Measurements from ENCODE around the gene PLD4. TPM values are rescaled to one million over a fixed set of nuclear protein-coding genes. Genes with fewer than 3 reads are reported as not detected.
"Not testable (repeated sequence)": the region's sequence is repeated elsewhere in the genome, so short reads cannot be mapped to it uniquely, and the experiment has no call there.

The PLD4 gene
- total and polyA plus RNA-seq, 5 donors = 0.05 to 0.88 (median 0.14) TPM

DNA sequence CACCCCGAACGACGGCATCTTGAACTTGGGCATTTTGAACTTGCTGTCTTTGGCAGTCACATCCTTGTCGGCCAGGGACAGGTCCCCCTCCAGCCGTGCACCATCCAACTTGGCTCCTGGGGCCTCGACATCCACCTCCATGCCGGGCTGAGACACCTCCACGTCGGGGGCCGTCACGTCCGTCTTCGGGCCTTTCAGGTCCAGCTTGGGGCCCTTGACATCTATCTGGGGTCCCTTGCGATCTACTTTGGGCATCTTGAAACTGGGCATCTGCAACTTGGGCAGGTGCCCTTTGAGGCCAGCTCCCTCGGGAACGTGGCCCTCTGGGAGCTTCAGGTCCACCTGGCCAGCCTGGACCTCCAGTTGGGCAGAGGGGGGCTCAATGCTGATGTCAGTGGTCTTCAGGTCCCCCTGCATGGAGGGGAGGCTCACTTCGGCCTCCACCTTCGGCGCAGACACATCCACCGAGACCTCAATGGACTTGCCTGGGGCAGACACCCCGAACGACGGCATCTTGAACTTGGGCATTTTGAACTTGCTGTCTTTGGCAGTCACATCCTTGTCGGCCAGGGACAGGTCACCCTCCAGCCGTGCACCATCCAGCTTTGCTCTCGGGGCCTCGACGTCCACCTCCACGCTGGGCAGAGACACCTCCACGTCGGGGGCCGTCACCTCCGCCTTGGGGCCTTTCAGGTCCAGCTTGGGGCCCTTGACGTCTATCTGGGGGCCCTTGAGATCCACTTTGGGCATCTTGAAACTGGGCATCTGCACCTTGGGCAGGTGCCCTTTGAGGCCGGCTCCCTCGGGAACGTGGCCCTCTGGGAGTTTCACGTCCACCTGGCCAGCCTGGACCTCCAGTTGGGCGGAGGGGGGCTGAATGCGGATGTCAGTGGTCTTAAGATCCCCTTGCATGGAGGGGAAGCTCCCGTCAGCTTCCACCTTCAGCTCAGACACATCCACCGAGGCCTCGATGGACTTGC, 21.6 kb downstream of the PLD4 start:
- 91% methylated on average over 39 of the region's 43 CpGs for WGBS
- H3K4me1 ChIP-seq (ENCODE audit: control insufficient read depth, insufficient read depth, low read length); H3K9me3 ChIP-seq (ENCODE audit: control insufficient read depth, low read length); H3K4me3 ChIP-seq (ENCODE audit: low read length); ATAC-seq; intact Hi-C loops (cut with DNase I); H3K27me3 ChIP-seq (ENCODE audit: control insufficient read depth, insufficient read depth); H3K27ac ChIP-seq (ENCODE audit: low read length): not testable (repeated sequence)
- peak in 2 of 3 donors; percentile 37 to 45 for DNase-seq

DNA sequence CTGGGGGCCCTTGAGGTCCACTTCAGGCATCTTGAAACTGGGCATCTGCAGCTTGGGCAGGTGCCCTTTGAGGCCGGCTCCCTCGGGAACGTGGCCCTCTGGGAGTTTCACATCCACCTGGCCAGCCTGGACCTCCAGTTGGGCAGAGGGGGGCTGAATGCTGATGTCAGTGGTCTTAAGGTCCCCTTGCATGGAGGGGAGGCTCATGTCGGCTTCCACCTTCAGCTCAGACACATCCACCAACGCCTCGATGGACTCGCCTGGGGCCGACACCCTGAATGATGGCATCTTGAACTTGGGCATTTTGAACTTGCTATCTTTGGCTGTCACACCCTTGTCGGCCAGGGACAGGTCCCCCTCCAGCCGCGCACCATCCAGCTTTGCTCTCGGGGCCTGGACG, 22.5 kb downstream of the PLD4 start:
- DNase-seq = peak in 1 of 3 donors; percentile 37
- H3K9me3 ChIP-seq (ENCODE audit: control insufficient read depth, low read length); H3K4me1 ChIP-seq (ENCODE audit: control insufficient read depth, insufficient read depth, low read length); H3K27ac ChIP-seq (ENCODE audit: low read length); H3K4me3 ChIP-seq (ENCODE audit: low read length); intact Hi-C loops (cut with DNase I); ATAC-seq; H3K27me3 ChIP-seq (ENCODE audit: control insufficient read depth, insufficient read depth): not testable (repeated sequence)
- 92% methylated on average over 13 of the region's 13 CpGs for WGBS

DNA sequence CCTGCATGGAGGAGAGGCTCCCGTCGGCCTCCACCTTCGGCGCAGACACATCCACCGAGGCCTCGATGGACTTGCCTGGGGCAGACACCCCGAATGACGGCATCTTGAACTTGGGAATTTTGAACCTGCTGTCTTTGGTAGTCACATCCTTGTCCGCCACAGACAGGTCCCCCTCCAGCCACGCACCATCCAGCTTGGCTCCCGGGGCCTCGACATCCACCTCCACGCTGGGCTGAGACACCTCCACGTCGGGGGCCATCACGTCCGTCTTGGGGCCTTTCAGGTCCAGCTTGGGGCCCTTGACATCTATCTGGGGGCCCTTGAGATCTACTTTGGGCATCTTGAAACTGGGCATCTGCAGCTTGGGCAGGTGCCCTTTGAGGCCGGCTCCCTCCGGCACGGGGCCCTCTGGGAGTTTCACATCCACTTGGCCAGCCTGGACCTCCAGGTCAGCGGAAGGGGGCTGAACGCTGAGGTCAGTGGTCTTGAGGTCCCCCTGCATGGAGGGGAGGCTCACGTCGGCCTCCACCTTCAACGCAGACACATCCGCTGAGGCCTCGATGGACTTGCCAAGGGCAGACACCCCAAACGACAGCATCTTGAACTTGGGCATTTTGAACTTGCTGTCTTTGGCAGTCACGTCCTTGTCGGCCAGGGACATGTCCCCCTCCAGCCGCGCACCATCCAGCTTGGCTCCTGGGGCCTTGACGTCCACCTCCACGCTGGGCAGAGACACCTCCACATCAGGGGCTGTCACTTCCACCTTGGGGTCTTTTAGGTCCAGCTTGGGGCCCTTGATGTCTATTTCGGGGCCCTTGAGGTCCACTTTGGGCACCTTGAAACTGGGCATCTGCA, 23.4 kb downstream of the PLD4 start:
- 93% methylated on average over 35 of the region's 35 CpGs for WGBS
- H3K27me3 ChIP-seq (ENCODE audit: control insufficient read depth, insufficient read depth); H3K9me3 ChIP-seq (ENCODE audit: control insufficient read depth, low read length); H3K27ac ChIP-seq (ENCODE audit: low read length); intact Hi-C loops (cut with DNase I); H3K4me1 ChIP-seq (ENCODE audit: control insufficient read depth, insufficient read depth, low read length); ATAC-seq; H3K4me3 ChIP-seq (ENCODE audit: low read length): not testable (repeated sequence)
- DNase-seq = peak in 2 of 3 donors; percentile 36 to 50

DNA sequence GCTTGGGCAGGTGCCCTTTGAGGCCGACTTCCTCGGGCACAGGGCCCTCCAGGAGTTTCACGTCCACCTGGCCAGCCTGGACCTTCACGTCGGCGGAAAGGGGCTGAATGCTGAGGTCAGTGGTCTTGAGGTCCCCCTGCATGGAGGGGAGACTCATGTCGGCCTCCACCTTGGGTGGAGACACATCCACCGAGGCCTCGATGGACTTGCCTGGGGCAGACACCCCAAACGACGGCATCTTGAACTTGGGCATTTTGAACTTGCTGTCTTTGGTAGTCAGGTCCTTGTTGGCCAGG, 24.0 kb downstream of the PLD4 start:
- H3K4me1 ChIP-seq (ENCODE audit: control insufficient read depth, insufficient read depth, low read length) = no peaks in the 10 kb centered on the region
- H3K27me3 ChIP-seq (ENCODE audit: control insufficient read depth, insufficient read depth) = no peaks in the 10 kb centered on the region
- intact Hi-C loops (cut with DNase I) = no loop called here
- no peak overlapping the region for H3K4me3 ChIP-seq (ENCODE audit: low read length)
- peak in 2 of 3 donors; percentile 34 to 48 for DNase-seq
- H3K27ac ChIP-seq (ENCODE audit: low read length) = no peak overlapping the region
- no peaks in the 10 kb centered on the region for H3K9me3 ChIP-seq (ENCODE audit: control insufficient read depth, low read length)
- 92% methylated on average over 6 of the region's 11 CpGs for WGBS
- ATAC-seq = no peak

DNA sequence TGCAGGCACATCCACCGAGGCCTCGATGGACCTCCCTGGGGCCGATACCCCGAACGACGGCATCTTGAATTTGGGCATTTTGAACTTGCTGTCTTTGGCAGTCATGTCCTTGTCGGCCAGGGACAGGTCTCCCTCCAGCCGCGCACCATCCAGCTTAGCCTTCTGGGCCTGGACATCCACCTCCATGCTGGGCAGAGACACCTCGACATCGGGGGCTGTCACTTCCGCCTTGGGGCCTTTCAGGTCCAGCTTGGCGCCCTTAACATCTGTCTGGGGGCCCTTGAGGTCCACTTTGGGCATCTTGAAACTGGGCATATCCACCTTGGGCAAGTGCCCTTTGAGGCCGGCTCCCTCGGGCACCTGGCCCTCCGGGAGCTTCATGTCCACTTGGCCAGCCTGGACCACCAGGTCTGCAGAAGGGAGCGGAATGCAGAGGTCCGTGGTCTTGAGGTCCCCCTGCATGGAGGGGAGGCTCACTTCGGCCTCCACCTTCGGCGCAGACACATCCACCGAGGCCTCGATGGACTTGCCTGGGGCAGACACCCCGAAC, 24.8 kb downstream of the PLD4 start:
- ATAC-seq; H3K27me3 ChIP-seq (ENCODE audit: control insufficient read depth, insufficient read depth); H3K9me3 ChIP-seq (ENCODE audit: control insufficient read depth, low read length); H3K4me3 ChIP-seq (ENCODE audit: low read length); H3K27ac ChIP-seq (ENCODE audit: low read length); intact Hi-C loops (cut with DNase I); H3K4me1 ChIP-seq (ENCODE audit: control insufficient read depth, insufficient read depth, low read length): not testable (repeated sequence)
- peak in 2 of 3 donors; percentile 27 to 38 for DNase-seq
- WGBS = 95% methylated on average over 24 of the region's 24 CpGs

DNA sequence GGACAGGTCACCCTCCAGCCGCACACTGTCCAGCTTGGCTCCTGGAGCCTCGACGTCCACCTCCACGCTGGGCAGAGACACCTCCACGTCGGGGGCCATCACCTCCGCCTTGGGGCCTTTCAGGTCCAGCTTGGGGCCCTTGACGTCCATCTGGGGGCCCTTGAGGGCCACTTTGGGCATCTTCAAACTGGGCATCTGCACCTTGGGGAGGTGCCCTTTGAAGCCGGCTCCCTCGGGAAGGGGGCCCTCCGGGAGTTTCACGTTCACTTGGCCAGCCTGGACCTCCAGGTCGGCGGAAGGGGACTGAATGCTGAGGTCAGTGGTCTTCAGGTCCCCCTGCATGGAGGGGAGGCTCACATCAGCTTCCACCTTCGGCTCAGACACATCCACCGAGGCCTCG, 25.3 kb downstream of the PLD4 start:
- H3K4me1 ChIP-seq (ENCODE audit: control insufficient read depth, insufficient read depth, low read length) = no peaks in the 10 kb centered on the region
- 88% methylated on average over 17 of the region's 17 CpGs for WGBS
- DNase-seq (peak in 2 of 3 donors; percentile 26 to 28), ATAC-seq (no peak)
- no peaks in the 10 kb centered on the region for H3K9me3 ChIP-seq (ENCODE audit: control insufficient read depth, low read length)
- H3K4me3 ChIP-seq (ENCODE audit: low read length) = no peak overlapping the region
- intact Hi-C loops (cut with DNase I) = no loop called here
- H3K27ac ChIP-seq (ENCODE audit: low read length) = no peak overlapping the region
- no peaks in the 10 kb centered on the region for H3K27me3 ChIP-seq (ENCODE audit: control insufficient read depth, insufficient read depth)

DNA sequence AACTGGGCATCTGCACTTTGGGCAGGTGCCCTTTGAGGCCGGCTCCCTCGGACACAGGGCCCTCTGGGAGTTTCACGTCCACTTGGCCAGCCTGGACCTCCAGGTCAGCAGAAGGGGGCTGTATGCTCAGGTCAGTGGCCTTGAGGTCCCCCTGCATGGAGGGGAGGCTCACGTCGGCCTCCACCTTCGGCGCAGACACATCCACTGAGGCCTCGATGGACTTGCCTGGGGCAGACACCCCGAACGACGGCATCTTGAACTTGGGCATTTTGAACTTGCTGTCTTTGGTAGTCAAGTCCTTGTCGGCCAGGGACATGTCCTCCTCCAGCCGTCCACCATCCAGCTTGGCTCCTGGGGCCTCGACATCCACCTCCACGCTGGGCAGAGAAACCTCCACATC, 26.0 kb downstream of the PLD4 start:
- peak in 1 of 3 donors; percentile 9 for DNase-seq
- 85% methylated on average over 11 of the region's 15 CpGs for WGBS
- intact Hi-C loops (cut with DNase I); H3K4me1 ChIP-seq (ENCODE audit: control insufficient read depth, insufficient read depth, low read length); H3K27me3 ChIP-seq (ENCODE audit: control insufficient read depth, insufficient read depth); ATAC-seq; H3K4me3 ChIP-seq (ENCODE audit: low read length); H3K9me3 ChIP-seq (ENCODE audit: control insufficient read depth, low read length); H3K27ac ChIP-seq (ENCODE audit: low read length): not testable (repeated sequence)

DNA sequence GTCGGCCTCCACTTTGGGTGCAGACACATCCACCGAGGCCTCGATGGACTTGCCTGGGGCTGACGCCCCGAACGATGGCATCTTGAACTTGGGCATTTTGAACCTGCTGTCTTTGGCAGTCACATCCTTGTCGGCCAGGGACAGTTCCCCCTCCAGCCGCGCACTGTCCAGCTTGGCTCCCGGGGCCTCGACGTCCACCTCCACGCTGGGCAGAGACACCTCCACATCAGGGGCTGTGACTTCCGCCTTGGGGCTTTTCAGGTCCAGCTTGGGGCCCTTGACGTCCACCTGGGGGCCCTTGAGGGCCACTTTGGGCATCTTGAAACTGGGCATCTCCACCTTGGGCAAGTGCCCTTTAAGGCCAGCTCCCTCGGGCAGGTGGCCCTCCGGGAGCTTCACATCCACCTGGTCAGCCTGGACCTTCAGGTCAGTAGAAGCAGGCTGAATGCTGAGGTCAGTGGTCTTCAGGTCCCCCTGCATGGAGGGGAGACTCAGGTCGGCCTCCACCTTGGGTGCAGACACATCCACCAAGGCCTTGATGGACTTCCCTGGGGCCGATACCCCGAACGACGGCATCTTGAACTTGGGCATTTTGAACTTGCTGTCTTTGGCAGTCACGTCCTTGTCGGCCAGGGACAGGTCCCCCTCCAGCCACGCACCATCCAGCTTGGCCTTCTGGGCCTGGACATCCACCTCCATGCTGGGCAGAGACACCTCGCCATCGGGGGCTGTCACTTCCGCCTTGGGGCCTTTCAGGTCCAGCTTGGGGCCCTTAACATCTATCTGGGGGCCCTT, 27.4 kb downstream of the PLD4 start:
- peak in 2 of 3 donors; percentile 26 to 39 for DNase-seq
- H3K27ac ChIP-seq (ENCODE audit: low read length); intact Hi-C loops (cut with DNase I); H3K4me1 ChIP-seq (ENCODE audit: control insufficient read depth, insufficient read depth, low read length); H3K27me3 ChIP-seq (ENCODE audit: control insufficient read depth, insufficient read depth); ATAC-seq; H3K9me3 ChIP-seq (ENCODE audit: control insufficient read depth, low read length); H3K4me3 ChIP-seq (ENCODE audit: low read length): not testable (repeated sequence)
- WGBS = 84% methylated on average over 27 of the region's 28 CpGs

DNA sequence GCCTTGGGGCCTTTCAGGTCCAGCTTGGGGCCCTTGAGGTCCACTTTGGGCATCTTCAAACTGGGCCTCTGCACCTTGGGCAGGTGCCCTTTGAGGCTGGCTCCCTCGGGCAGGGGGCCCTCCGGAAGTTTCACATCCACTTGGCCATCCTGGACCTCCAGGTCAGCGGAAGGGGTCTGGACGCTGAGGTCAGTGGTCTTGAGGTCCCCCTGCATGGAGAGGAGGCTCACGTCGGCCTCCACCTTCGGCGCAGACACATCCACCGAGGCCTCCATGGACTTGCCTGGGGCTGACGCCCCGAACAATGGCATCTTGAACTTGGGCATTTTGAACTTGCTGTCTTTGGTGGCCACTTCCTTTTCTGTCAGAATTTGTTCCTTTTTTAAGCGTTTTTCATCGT, 28.4 kb downstream of the PLD4 start:
- Histone ChIP-seq H3K27ac (ENCODE audit: low read length) (no peak overlapping the region), H3K4me3 (ENCODE audit: low read length) (no peak overlapping the region), H3K9me3 (ENCODE audit: control insufficient read depth, low read length) (no peaks in the 10 kb centered on the region), H3K4me1 (ENCODE audit: control insufficient read depth, insufficient read depth, low read length) (no peaks in the 10 kb centered on the region), H3K27me3 (ENCODE audit: control insufficient read depth, insufficient read depth) (no peaks in the 10 kb centered on the region)
- DNase-seq (peak in 2 of 3 donors; percentile 11 to 33), ATAC-seq (no peak)
- intact Hi-C loops (cut with DNase I) = no loop called here
- 89% methylated on average over 13 of the region's 13 CpGs for WGBS

DNA sequence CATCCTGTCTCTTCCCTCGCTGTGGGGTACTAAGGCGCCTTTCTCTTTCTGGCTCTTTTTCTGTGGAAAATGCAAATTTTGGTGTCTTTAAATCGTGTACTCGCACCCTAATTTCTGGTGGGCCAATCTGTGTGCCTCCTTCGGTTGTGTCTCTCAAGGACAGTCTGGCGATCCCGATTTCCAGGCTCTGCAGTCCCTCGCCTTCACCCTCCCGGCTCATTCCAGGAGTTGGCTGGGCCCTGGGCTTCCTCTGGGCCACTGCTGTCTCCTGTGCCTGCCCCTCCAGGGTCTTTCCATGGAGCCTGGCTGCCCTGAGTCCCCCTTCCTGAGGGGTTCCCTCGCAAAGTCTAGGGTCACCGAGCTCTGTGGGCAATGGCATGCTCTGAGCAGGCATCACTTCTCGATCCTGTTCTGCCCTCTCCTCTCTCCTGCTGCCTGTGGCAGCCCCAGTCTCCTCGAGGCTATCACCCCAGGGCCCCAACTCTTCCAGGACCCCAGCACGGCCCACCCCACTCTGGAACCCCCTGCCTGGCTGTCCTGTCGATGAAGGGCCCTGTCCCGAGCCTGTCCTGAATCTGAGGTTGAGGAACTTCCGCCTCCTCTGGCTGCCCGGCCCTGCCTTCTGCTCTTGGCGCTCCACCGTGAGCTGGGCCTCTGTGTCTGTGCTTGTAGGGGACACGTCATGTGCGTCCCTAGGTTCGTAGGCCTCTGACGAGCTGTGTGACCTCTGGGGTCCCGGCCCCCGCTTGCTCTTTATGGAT, 29.4 kb downstream of the PLD4 start:
- DNase-seq (peak in 2 of 3 donors; percentile 24 to 39), ATAC-seq (peak in 1 of 2 donors; percentile 40)
- H3K4me3 ChIP-seq (ENCODE audit: low read length) = no peak overlapping the region
- H3K27me3 ChIP-seq (ENCODE audit: control insufficient read depth, insufficient read depth) = no peaks in the 10 kb centered on the region
- intact Hi-C loops (cut with DNase I) = no loop called here
- H3K27ac ChIP-seq (ENCODE audit: low read length) = no peak overlapping the region
- no peaks in the 10 kb centered on the region for H3K4me1 ChIP-seq (ENCODE audit: control insufficient read depth, insufficient read depth, low read length)
- WGBS = 87% methylated on average over 26 of the region's 26 CpGs
- no peaks in the 10 kb centered on the region for H3K9me3 ChIP-seq (ENCODE audit: control insufficient read depth, low read length)
